Loucy (cell line): ENCODE data around the gene CD300A.

Experiments
- H2AFZ ChIP-seq: fragments of 200-600 bp; sonication (generic); 2 replicates; pipeline ENCODE4 v1.6.0; 2016; ENCODE audit warnings: antibody characterized with exemption, mild to moderate bottlenecking, low read length, moderate library complexity
- H3F3A ChIP-seq: fragments of 200-600 bp; 2 replicates; pipeline ENCODE4 v1.6.0; 2016; ENCODE audit warnings: antibody characterized with exemption, low read depth, mild to moderate bottlenecking
- H3K27me3 ChIP-seq: fragments of 200-600 bp; sonication (generic); 2 replicates; pipeline ENCODE4 v1.6.1; 2014; ENCODE audit warnings: low read length, mild to moderate bottlenecking; ENCODE audit not compliant: insufficient read depth, poor library complexity, severe bottlenecking
- H3K36me3 ChIP-seq: fragments of 200-600 bp; sonication (generic); 2 replicates; pipeline ENCODE4 v1.6.1; 2016; ENCODE audit warnings: low read length; ENCODE audit not compliant: insufficient read depth
- H3K4me1 ChIP-seq: fragments of 200-600 bp; sonication (generic); 2 replicates; pipeline ENCODE4 v1.5.1; 2014; ENCODE audit warnings: low read length, mild to moderate bottlenecking; ENCODE audit not compliant: insufficient read depth, poor library complexity, severe bottlenecking
- H3K4me2 ChIP-seq: fragments of 200-600 bp; sonication (generic); 2 replicates; pipeline ENCODE4 v1.6.0; 2014; ENCODE audit warnings: antibody characterized with exemption, low read length, low read depth, mild to moderate bottlenecking; ENCODE audit not compliant: poor library complexity, severe bottlenecking
- H3K4me3 ChIP-seq: fragments of 200-600 bp; sonication (generic); 2 replicates; pipeline ENCODE4 v1.5.1; 2014; ENCODE audit warnings: low read length, mild to moderate bottlenecking, mixed read lengths; ENCODE audit not compliant: poor library complexity, severe bottlenecking
- H3K79me2 ChIP-seq: fragments of 200-600 bp; sonication (generic); 2 replicates; pipeline ENCODE4 v1.6.1; 2014; ENCODE audit warnings: low read length; ENCODE audit not compliant: insufficient read depth
- H3K9ac ChIP-seq: fragments of 200-600 bp; sonication (generic); 2 replicates; pipeline ENCODE4 v1.6.0; 2014; ENCODE audit warnings: mild to moderate bottlenecking, low read depth, low read length, moderate library complexity; ENCODE audit not compliant: poor library complexity, severe bottlenecking
- H3K9me2 ChIP-seq: fragments of 200-600 bp; sonication (generic); replicated peaks from 2 replicates; pipeline ENCODE4 v1.6.1; 2016; ENCODE audit warnings: low read depth, low read length, mixed read lengths
- H3K9me3 ChIP-seq: fragments of 200-600 bp; sonication (generic); 2 replicates; pipeline ENCODE4 v1.6.1; 2014; ENCODE audit warnings: mild to moderate bottlenecking, antibody characterized with exemption, low read length, low read depth; ENCODE audit not compliant: insufficient read depth
- H4K20me1 ChIP-seq: fragments of 200-600 bp; sonication (generic); 2 replicates; pipeline ENCODE4 v1.6.0; 2014; ENCODE audit warnings: antibody characterized with exemption, low read length, mild to moderate bottlenecking; ENCODE audit not compliant: insufficient read depth, poor library complexity, severe bottlenecking
- CTCF ChIP-seq: fragments of 200-600 bp; sonication (generic); conservative IDR thresholded peaks from 2 replicates; pipeline ENCODE4 v1.5.1; 2014; ENCODE audit warnings: mild to moderate bottlenecking, antibody characterized with exemption, low read length
- EZH2phosphoT487 ChIP-seq: fragments of 200-600 bp; IDR thresholded peaks from 2 replicates; pipeline ENCODE4 v1.6.1; 2018; ENCODE audit warnings: antibody characterized with exemption, mild to moderate bottlenecking, moderate library complexity, borderline replicate concordance

Gene CD300A

GRCh38 chr17:74460241-74460640 lies 6.2 kb upstream of the CD300A start:
- Histone ChIP-seq H3K4me2 (no peak overlapping the region), H3K4me1 (peaks cover 16% of the 10 kb centered on the region), H2AFZ (no peak overlapping the region), H3K27me3 (peaks cover 46% of the 10 kb centered on the region), H3K9me2 (no peaks in the 10 kb centered on the region), H3K79me2 (no peaks in the 10 kb centered on the region), H3K4me3 (no peak overlapping the region), H3F3A (0 out of 2 replicates have a peak, but pooled peaks cover 3% of the 10 kb centered on the region), H4K20me1 (no peaks in the 10 kb centered on the region), H3K9ac (no peak overlapping the region), H3K9me3 (no peaks in the 10 kb centered on the region), H3K36me3 (no peaks in the 10 kb centered on the region)
- 0 out of 2 replicates have a peak, but pooled peaks have one; percentile 23 for TF ChIP-seq CTCF
- TF ChIP-seq EZH2phosphoT487: no peak

GRCh38 chr17:74460996-74461395 lies 5.4 kb upstream of the CD300A start:
- Histone ChIP-seq H3K4me3 (no peak overlapping the region), H3K9me3 (no peaks in the 10 kb centered on the region), H3K27me3 (peaks cover 53% of the 10 kb centered on the region), H4K20me1 (no peaks in the 10 kb centered on the region), H3K36me3 (no peaks in the 10 kb centered on the region), H3F3A (0 out of 2 replicates have a peak, but pooled peaks cover 3% of the 10 kb centered on the region), H3K4me1 (peaks cover 16% of the 10 kb centered on the region), H3K9ac (no peak overlapping the region), H3K4me2 (no peak overlapping the region), H3K79me2 (no peaks in the 10 kb centered on the region), H2AFZ (no peak overlapping the region), H3K9me2 (no peaks in the 10 kb centered on the region)
- TF ChIP-seq EZH2phosphoT487 (no peak), CTCF (no peak)

GRCh38 chr17:74461611-74462010 lies 4.8 kb upstream of the CD300A start:
- H2AFZ ChIP-seq: no peak overlapping the region
- no peak overlapping the region for H3K4me3 ChIP-seq
- H3K4me2 ChIP-seq: no peak overlapping the region
- 0 out of 2 replicates have a peak, but pooled peaks cover 3% of the 10 kb centered on the region for H3F3A ChIP-seq
- peaks cover 16% of the 10 kb centered on the region for H3K4me1 ChIP-seq
- no peaks in the 10 kb centered on the region for H4K20me1 ChIP-seq
- no peaks in the 10 kb centered on the region for H3K36me3 ChIP-seq
- peaks cover 59% of the 10 kb centered on the region for H3K27me3 ChIP-seq
- H3K9me3 ChIP-seq: no peaks in the 10 kb centered on the region
- no peak for TF ChIP-seq CTCF
- no peak for TF ChIP-seq EZH2phosphoT487
- H3K9ac ChIP-seq: no peak overlapping the region
- H3K9me2 ChIP-seq: no peaks in the 10 kb centered on the region
- no peaks in the 10 kb centered on the region for H3K79me2 ChIP-seq
